CD4-positive, CD25-positive, alpha-beta regulatory T cell (primary cell): ENCODE results near the gene ARPC5. TPM values are rescaled to one million over a fixed set of nuclear protein-coding genes. Genes with fewer than 3 reads are reported as not detected.

Experiments used
- ATAC-seq, 2 donors: fragments of 150-1000 bp; cut with Tn5 transposase; one replicate each; pipeline ENCODE4 v1.10.0; 2021; ENCODE audit warnings: low read depth in 2 of 2, moderate number of reproducible peaks in 2 of 2, moderate library complexity in 1 of 2
- DNase-seq, 3 donors: peaks; one replicate each; pipeline versions ENCODE4 v3.0.0 to v3.0.0-alpha.2; 2012 to 2022; ENCODE audit warnings: mixed read lengths in 1 of 3
- H3K27ac ChIP-seq: one replicate; pipeline ENCODE4 v1.7.0; 2013; ENCODE audit warnings: mild to moderate bottlenecking, low read length; ENCODE audit not compliant: insufficient read depth, poor library complexity, severe bottlenecking
- H3K27me3 ChIP-seq: one replicate; pipeline ENCODE4 v1.7.0; 2013; ENCODE audit warnings: low read length; ENCODE audit not compliant: control insufficient read depth, insufficient read depth
- H3K36me3 ChIP-seq: one replicate; pipeline ENCODE4 v1.7.0; 2013; ENCODE audit warnings: mild to moderate bottlenecking, low read length, moderate library complexity; ENCODE audit not compliant: control insufficient read depth, insufficient read depth
- H3K4me1 ChIP-seq: 2 replicates; pipeline ENCODE4 v1.7.0; 2013; ENCODE audit warnings: mild to moderate bottlenecking, low read length; ENCODE audit not compliant: insufficient read depth, control insufficient read depth, poor library complexity, severe bottlenecking
- H3K4me3 ChIP-seq: one replicate; pipeline ENCODE4 v1.7.0; 2013; ENCODE audit warnings: low read depth, mild to moderate bottlenecking, low read length, moderate library complexity
- H3K9me3 ChIP-seq, 2 experiments: 1 replicate in 1 of 2; 2 replicates in 1 of 2; pipeline ENCODE4 v1.7.0; 2013; ENCODE audit warnings: low read length in 2 of 2, mild to moderate bottlenecking in 1 of 2, moderate library complexity in 1 of 2; ENCODE audit not compliant: control insufficient read depth in 2 of 2
- H3K27ac Mint-ChIP-seq, 3 donors: one replicate each; pipeline ENCODE4 v1.8.0; 2020 to 2022; ENCODE audit warnings: mild to moderate bottlenecking in 3 of 3, mixed read lengths in 3 of 3, moderate library complexity in 2 of 3
- H3K27me3 Mint-ChIP-seq: one replicate; pipeline ENCODE4 v1.8.0; 2022; ENCODE audit warnings: mild to moderate bottlenecking, mixed read lengths
- H3K36me3 Mint-ChIP-seq: one replicate; pipeline ENCODE4 v1.8.0; 2020; ENCODE audit warnings: mixed read lengths
- H3K4me1 Mint-ChIP-seq, 4 donors: one replicate each; pipeline ENCODE4 v1.8.0; 2020 to 2022; ENCODE audit warnings: mixed read lengths in 4 of 4, mild to moderate bottlenecking in 1 of 4
- H3K4me3 Mint-ChIP-seq, 4 donors: one replicate each; pipeline ENCODE4 v1.8.0; 2020 to 2022; ENCODE audit warnings: mild to moderate bottlenecking in 4 of 4, mixed read lengths in 4 of 4, moderate library complexity in 3 of 4
- H3K9me3 Mint-ChIP-seq, 7 donors: one replicate each; pipeline ENCODE4 v1.8.0; 2020 to 2022; ENCODE audit warnings: mixed read lengths in 7 of 7, mild to moderate bottlenecking in 3 of 7, moderate library complexity in 2 of 7
- polyA plus RNA-seq, 4 donors: library from polyadenylated mRNA; unstranded; fragments of 300-500 nt; fragmentation: Illumina TruSeq; gene quantifications; one replicate each; pipeline ENCODE4 v1.2.3, GENCODE V29; 2021
- total RNA-seq: library from RNA; stranded (reverse); gene quantifications from one replicate; pipeline ENCODE4 v1.2.3, GENCODE V29; 2022

ARPC5 gene
- total and polyA plus RNA-seq, 5 donors from 2014 or later, result 76.3 to 541 (median 387) TPM

GRCh38 chr1:183645531-183645930 lies 9.9 kb upstream of the ARPC5 start:
- H3K36me3 ChIP-seq, result no peaks in the 10 kb centered on the region
- H3K27me3 ChIP-seq, result peaks cover 3% of the 10 kb centered on the region
- Mint-ChIP-seq H3K27me3 (peaks cover 34% of the 10 kb centered on the region), H3K4me3 (no peak overlapping the region), H3K27ac (no peak overlapping the region), H3K4me1 (peaks cover 0 to 7% (median under 1%) of the 10 kb centered on the region in 4 donors), H3K36me3 (no peaks in the 10 kb centered on the region), H3K9me3 (no peaks in the 10 kb centered on the region)
- H3K27ac ChIP-seq, result no peak overlapping the region
- no peaks in the 10 kb centered on the region for H3K4me1 ChIP-seq
- DNase-seq, result no peak
- no peaks in the 10 kb centered on the region for H3K9me3 ChIP-seq
- ATAC-seq, result no peak
- H3K4me3 ChIP-seq, result no peak overlapping the region

GRCh38 chr1:183642166-183642565 lies 6.6 kb upstream of the ARPC5 start:
- Mint-ChIP-seq H3K4me3 (no peak overlapping the region), H3K36me3 (no peaks in the 10 kb centered on the region), H3K27ac (no peak overlapping the region), H3K27me3 (peaks cover 29% of the 10 kb centered on the region), H3K9me3 (no peaks in the 10 kb centered on the region), H3K4me1 (peaks cover 0 to 7% (median 1%) of the 10 kb centered on the region in 4 donors)
- Histone ChIP-seq H3K27ac (no peak overlapping the region), H3K36me3 (no peaks in the 10 kb centered on the region), H3K27me3 (no peaks in the 10 kb centered on the region), H3K9me3 (no peaks in the 10 kb centered on the region), H3K4me3 (no peak overlapping the region), H3K4me1 (no peaks in the 10 kb centered on the region)
- ATAC-seq (no peak), DNase-seq (no peak)

- H3K27ac Mint-ChIP-seq, result no peak overlapping the region
- H3K36me3 Mint-ChIP-seq, result no peaks in the 10 kb centered on the region
- H3K36me3 ChIP-seq, result no peaks in the 10 kb centered on the region
- no peak overlapping the region for H3K4me3 ChIP-seq
- peaks cover 0 to 13% (median 6%) of the 10 kb centered on the region in 4 donors for H3K4me1 Mint-ChIP-seq
- peaks cover 0 to 1% (median 0%) of the 10 kb centered on the region in 7 donors for H3K9me3 Mint-ChIP-seq
- H3K4me1 ChIP-seq, result peaks cover 5% of the 10 kb centered on the region
- H3K4me3 Mint-ChIP-seq, result peak overlapping the region in 1 of 4 donors; percentile 6
- no peak for ATAC-seq
- H3K27me3 Mint-ChIP-seq, result peaks cover 26% of the 10 kb centered on the region
- no peaks in the 10 kb centered on the region for H3K27me3 ChIP-seq
- H3K9me3 ChIP-seq, result no peaks in the 10 kb centered on the region
- DNase-seq, result no peak
- no peak overlapping the region for H3K27ac ChIP-seq
Measured at GRCh38 chr1:183640193-183640592, 4.6 kb upstream of the ARPC5 start.

- no peak overlapping the region for H3K27ac Mint-ChIP-seq
- no peak overlapping the region for H3K27ac ChIP-seq
- H3K27me3 ChIP-seq, result no peaks in the 10 kb centered on the region
- H3K4me3 Mint-ChIP-seq, result no peak overlapping the region
- ATAC-seq, result no peak
- H3K36me3 ChIP-seq, result no peaks in the 10 kb centered on the region
- H3K4me1 ChIP-seq, result peaks cover 18% of the 10 kb centered on the region
- peaks cover 0 to 1% (median 0%) of the 10 kb centered on the region in 7 donors for H3K9me3 Mint-ChIP-seq
- H3K9me3 ChIP-seq, result no peaks in the 10 kb centered on the region
- peaks cover under 1 to 21% (median 6%) of the 10 kb centered on the region in 4 donors for H3K4me1 Mint-ChIP-seq
- no peaks in the 10 kb centered on the region for H3K36me3 Mint-ChIP-seq
- H3K4me3 ChIP-seq, result no peak overlapping the region
- H3K27me3 Mint-ChIP-seq, result peaks cover 23% of the 10 kb centered on the region
- no peak for DNase-seq
Measured at GRCh38 chr1:183638649-183639387, 3.2 kb upstream of the ARPC5 start.

GRCh38 chr1:183636783-183637182 lies 1.2 kb upstream of the ARPC5 start:
- Mint-ChIP-seq H3K4me1 (peaks cover 12 to 40% (median 15%) of the 10 kb centered on the region in 4 donors), H3K4me3 (peak overlapping the region; percentile 86 to 100 (median 99)), H3K27ac (peak overlapping the region; percentile 72 to 99 (median 99)), H3K27me3 (peaks cover 19% of the 10 kb centered on the region), H3K36me3 (peaks cover 3% of the 10 kb centered on the region), H3K9me3 (peaks cover 0 to 1% (median 0%) of the 10 kb centered on the region in 7 donors)
- Histone ChIP-seq H3K4me3 (peak overlapping the region; percentile 75), H3K27ac (peak overlapping the region; percentile 75), H3K27me3 (no peaks in the 10 kb centered on the region), H3K9me3 (no peaks in the 10 kb centered on the region), H3K36me3 (peaks cover under 1% of the 10 kb centered on the region), H3K4me1 (peaks cover 38% of the 10 kb centered on the region)
- DNase-seq, result no peak
- ATAC-seq, result no peak

GRCh38 chr1:183636334-183636682 lies 725 bp upstream of the ARPC5 start:
- Mint-ChIP-seq H3K4me3 (peak overlapping the region; percentile 86 to 100 (median 99)), H3K9me3 (peaks cover 0 to 1% (median 0%) of the 10 kb centered on the region in 7 donors)

GRCh38 chr1:183635099-183635605 lies 431 bp downstream of the ARPC5 start:
- Histone ChIP-seq H3K36me3 (peaks cover 14% of the 10 kb centered on the region), H3K27me3 (no peaks in the 10 kb centered on the region), H3K4me1 (peaks cover 55% of the 10 kb centered on the region), H3K27ac (peak overlapping the region; percentile 75), H3K9me3 (no peaks in the 10 kb centered on the region), H3K4me3 (peak overlapping the region; percentile 91)
- H3K27ac Mint-ChIP-seq, result peak overlapping the region; percentile 97 to 99 (median 99)
- H3K27me3 Mint-ChIP-seq, result peaks cover 11% of the 10 kb centered on the region
- peaks cover 17 to 54% (median 25%) of the 10 kb centered on the region in 4 donors for H3K4me1 Mint-ChIP-seq
- H3K9me3 Mint-ChIP-seq, result peaks cover 0 to 1% (median 0%) of the 10 kb centered on the region in 7 donors
- peak overlapping the region; percentile 86 to 100 (median 99) for H3K4me3 Mint-ChIP-seq
- DNase-seq (peak in 1 of 3 donors; percentile 18), ATAC-seq (no peak)
- peaks cover 10% of the 10 kb centered on the region for H3K36me3 Mint-ChIP-seq

More at GRCh38 chr1:183636334-183636682, 725 bp upstream of the ARPC5 start:
- Histone ChIP-seq H3K9me3 (no peaks in the 10 kb centered on the region), H3K36me3 (peaks cover 5% of the 10 kb centered on the region), H3K4me3 (peak overlapping the region; percentile 75), H3K4me1 (peaks cover 43% of the 10 kb centered on the region), H3K27me3 (no peaks in the 10 kb centered on the region), H3K27ac (peak overlapping the region; percentile 75)
- Mint-ChIP-seq H3K36me3 (peaks cover 3% of the 10 kb centered on the region), H3K27ac (peak overlapping the region; percentile 72 to 99 (median 99)), H3K27me3 (peaks cover 19% of the 10 kb centered on the region), H3K4me1 (peaks cover 10 to 44% (median 18%) of the 10 kb centered on the region in 4 donors)
- DNase-seq (no peak), ATAC-seq (no peak)
